Right renal cortex interstitium (tissue), 3 donors: ENCODE results near the gene GOLGA8T. TPM values are rescaled to one million over a fixed set of nuclear protein-coding genes. Genes with fewer than 3 reads are reported as not detected.
"Not testable (repeated sequence)": the region's sequence is repeated elsewhere in the genome, so short reads cannot be mapped to it uniquely, and the experiment has no call there.

ENCODE experiments used
- DNase-seq, 3 donors: peaks; one replicate each; pipeline ENCODE4 v3.0.0-alpha.2; 2013; ENCODE audit warnings: low read depth in 3 of 3, low spot score in 2 of 3
- polyA plus RNA-seq, 3 donors: library from polyadenylated mRNA; unstranded; fragments of 120-200 nt; gene quantifications; one replicate each; pipeline ENCODE4 v1.2.1, GENCODE V29; 2013; ENCODE audit not compliant: insufficient read length in 3 of 3

GOLGA8T gene
- under 1 TPM in 1 of 3 donors, not detected in 2; 0.75 TPM for polyA plus RNA-seq

DNA sequence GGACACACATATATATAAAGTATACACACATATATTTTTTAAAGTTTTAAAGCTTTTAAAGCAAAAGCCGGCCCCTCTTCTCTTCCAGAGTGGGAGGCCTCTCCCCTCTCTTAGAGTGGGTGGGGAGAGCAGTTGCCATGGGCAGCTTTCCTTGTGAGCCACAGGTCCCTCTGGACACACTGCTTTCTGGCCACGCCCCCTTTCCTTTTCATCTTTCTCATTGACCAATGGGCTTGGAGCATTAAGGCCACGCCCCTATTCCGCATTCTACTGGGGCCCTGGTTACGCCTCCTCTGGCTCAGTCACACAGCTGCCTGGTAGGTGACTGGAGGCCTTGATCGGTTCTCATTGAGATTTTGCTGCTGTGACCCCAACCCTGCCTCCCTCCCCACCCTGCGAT lies at the start of gene GOLGA8T:
Gene GOLGA8T, plus strand, starts transcription at position 301 of the 400 bp plus-strand sequence. Its CDS starts 98 bp downstream, at position 399.
- DNase-seq: not testable (repeated sequence)

DNA sequence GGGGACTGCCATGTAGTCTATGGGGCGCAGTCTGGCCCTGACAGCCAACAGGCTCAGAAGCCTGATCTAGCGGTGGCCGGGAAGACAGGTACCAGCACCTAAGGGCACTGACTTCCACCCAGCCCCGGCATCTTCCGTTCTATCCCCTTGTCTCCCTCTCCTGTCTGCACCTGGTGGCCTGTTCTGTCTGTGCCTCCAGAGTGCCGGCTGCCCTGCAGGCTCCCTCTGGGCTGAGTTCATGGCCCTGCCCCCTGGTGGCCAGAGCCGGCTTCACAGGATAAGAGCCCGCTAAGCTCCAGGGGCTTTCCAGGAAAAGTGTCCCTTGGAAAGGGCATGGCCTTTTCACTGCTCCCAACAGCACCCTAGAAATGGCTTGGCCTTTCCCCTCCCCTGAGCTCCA lies 37.0 kb upstream of the GOLGA8T start:
- DNase-seq: not testable (repeated sequence)

DNA sequence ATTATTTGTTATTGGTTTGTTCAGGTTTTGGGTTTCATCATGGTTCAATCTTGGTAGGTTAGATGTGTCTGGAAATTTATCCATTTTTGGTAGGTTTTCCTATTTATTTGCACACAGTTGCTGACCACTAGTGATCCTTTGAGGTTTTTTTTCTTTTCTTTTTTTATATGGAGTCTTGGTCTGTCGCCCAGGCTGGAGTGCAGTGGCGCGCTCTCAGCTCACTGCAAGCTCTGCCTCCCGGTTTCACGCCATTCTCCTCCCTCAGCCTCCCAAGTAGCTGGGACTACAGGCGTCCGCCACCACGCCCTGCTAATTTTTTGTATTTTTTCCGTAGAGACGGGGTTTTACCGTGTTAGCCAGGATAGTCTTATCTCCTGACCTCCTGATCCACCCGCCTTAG lies 32.0 kb upstream of the GOLGA8T start:
- DNase-seq: not testable (repeated sequence)

GRCh38 chr15:30103941-30104507 lies 30.8 kb upstream of the GOLGA8T start:
- not testable (repeated sequence) for DNase-seq

DNA sequence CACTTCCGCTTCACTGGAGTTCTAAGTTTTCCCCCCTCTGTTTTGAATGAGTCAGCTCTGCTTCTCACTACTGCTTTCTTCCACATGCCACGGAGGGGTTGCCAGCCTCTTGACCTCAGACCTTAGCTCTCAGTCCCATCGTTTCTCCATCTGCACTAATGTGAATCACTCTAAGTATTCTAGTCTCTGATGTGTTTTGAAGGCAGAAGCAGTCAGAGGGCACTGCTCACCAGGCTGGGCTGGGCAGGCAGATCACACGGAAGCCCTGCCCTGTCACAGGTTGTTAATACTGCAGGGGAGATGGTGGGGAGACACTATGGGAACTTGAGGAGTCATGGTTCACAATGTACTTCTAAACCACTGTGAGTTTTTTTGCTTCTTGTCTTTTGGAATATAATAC lies 24.3 kb upstream of the GOLGA8T start:
- DNase-seq: not testable (repeated sequence)

DNA sequence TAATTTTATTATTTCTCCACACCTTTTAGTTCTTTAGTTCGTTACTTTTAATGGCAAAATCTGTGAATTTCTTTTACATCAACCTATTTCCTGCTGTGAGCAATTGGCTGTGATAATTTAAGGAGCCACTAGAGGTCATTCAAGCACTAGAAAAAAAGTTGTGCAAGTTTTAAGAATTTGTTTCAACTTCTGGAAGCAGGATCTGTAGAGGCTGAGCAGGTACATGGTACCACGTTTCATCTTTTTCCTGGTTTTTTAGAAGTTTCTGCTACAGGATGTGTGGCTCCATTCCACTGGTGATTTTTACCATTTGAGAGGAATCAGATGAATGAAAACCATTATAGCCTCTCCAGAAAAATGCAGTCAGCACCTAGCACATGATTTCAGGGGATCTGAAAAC lies 4.8 kb upstream of the GOLGA8T start:
- not testable (repeated sequence) for DNase-seq

GRCh38 chr15:30143246-30143645 lies 8.4 kb downstream of the GOLGA8T start:
- not testable (repeated sequence) for DNase-seq

DNA sequence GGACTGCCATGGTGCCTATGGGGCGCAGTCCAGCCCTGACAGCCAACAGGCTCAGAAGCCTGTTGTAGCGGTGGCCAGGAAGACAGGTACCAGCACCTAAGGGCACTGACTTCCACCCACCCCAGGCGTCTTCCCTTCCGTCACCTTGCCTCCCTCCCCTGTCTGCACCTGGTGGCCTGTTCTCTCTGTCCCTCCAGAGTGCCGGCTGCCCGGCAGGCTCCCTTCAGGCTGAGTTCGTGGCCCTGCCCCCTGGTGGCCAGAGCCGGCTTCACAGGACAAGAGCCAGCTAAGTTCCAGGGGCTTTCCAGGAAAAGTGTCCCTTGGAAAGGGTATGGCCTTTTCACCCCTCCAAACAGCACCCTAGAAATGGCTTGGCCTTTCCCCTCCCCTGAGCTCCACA lies 15.0 kb downstream of the GOLGA8T start:
- DNase-seq: not testable (repeated sequence)

DNA sequence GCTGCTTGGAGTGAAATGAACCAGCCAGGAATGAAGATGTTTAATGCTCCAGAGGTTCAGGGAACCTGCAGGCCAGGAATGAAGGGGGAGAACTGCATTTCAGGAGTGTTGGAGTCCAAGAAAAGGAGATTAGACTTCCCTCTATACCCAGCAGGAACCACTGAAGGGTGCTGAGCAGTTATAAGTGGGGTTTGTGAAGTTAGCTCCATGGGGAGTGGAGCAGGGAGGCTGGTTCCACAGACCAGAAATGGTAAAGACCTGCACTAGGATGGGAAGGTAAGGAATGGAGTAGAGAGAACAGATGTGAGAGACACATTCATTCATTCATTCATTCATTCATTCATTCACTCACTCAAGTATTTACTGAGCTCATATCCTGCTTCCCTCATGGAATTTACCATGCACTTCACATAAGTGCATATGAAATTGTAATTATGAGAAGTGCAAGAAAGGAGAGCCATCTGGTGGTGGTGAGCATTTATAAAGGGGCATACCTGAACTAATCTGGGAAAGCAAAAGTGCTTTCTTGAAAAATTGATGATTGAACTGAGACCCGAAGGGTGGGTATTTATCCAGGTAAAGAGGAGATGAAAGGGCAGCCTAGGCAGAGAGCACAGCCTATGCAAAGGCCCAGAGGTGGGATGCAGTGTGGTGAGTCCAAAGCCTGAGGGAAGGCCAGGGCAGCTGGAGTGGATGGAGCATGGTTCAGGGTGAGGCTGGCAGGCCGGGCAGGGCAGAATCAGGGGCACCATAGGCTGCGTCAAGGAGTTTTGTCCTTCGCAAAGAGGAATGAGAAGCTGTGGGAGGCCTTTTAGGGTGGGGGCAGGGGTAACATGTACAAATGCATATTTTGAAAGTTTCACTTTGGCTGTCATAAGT lies 27.9 kb downstream of the GOLGA8T start:
- not testable (repeated sequence) for DNase-seq

DNA sequence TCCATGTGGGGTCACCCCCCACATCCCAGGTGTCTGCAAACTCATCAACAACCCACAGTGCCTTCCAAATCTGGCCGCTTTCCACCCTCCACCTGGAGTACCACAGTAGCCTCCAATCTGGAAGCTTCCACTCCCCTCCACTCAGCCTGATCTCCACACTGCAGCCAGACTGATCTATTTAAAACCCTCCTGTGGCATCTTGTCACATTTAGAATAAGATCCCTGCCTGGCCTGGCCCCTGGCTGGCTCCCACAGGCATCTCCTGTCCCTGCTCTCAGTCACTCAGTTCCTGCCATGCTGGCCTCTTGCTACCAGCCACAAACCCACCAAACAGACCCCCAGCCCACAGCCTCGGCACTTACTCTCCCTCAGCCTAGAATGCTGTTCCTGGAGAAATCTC lies 28.9 kb downstream of the GOLGA8T start:
- DNase-seq: not testable (repeated sequence)

DNA sequence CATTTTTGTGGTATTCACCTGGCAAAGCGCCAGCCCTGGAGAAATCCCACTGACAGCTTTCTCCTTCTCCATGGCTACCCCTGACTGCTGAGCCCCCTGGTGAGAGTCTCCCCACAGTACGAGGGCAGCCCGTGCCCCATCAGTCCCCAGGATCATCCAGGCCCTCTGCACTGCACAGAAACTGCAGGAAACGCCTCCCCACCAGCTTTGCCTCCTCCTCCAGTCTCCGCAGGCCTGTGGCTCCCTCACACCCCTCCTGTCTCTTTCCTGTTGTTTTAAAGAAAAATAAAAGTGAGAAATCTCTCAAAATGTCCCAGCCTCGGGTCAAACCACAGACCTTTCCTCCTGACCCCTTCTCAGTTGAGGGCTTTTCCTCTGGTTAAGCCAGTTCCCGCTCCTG lies 29.4 kb downstream of the GOLGA8T start:
- not testable (repeated sequence) for DNase-seq

DNA sequence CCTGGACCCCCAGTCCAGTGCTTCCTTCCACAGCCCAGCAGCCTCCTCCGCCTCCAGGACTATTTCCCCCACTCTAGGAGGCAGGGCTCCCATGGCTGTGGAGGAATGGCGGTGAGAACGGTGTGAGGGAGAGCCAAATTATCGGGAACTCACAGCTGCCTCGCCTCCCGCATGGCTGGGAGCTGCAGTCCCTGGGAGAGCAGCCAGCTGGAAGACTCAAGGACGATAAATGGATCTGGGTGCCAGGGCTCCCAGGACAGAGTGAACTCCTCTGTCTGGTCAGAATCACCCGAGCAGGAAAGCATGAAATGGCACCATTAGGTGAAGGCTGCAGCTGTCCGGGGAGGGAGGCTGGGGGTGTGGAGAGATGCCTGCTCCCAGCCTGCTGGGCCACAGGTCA lies 32.6 kb downstream of the GOLGA8T start:
- not testable (repeated sequence) for DNase-seq

DNA sequence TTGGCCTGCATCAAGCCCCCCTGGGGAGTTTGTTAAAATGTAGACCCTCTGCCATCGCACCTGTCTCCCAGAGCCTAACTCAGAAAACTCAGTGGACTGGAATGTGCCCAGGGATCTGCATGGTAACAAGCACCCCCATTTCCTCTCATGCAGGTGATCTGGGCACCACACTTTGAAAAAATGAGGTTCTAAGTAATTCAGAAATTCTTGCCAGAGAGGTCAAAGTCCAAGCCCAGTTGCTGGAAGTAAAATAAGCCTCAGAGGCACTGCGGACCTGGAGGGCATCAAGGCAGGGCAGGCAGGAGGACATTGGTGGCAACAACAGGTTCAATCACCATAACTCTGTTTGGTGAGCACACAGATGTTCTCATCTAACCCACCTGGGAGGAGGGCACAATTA lies 33.0 kb downstream of the GOLGA8T start:
- not testable (repeated sequence) for DNase-seq

DNA sequence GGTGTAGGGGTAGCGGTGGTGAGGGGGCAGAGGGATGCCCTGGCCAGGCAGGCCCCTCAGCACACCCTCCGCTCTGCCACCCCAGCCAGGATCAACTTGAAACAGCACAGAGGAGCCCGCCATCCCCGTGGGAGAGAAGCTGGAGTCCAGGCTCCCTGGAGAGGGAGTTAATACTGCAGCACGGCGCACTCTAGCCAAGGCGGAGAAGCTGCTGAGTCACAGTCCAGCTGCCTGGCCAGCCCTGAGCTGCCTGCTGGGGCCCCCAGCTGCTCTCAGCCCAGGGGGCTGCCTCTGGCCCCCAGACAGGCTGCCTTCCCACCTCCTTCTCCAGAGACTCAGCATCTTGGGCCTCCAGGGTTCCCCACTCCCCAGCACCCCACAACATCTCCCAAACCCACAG lies 36.6 kb downstream of the GOLGA8T start:
- DNase-seq: not testable (repeated sequence)

DNA sequence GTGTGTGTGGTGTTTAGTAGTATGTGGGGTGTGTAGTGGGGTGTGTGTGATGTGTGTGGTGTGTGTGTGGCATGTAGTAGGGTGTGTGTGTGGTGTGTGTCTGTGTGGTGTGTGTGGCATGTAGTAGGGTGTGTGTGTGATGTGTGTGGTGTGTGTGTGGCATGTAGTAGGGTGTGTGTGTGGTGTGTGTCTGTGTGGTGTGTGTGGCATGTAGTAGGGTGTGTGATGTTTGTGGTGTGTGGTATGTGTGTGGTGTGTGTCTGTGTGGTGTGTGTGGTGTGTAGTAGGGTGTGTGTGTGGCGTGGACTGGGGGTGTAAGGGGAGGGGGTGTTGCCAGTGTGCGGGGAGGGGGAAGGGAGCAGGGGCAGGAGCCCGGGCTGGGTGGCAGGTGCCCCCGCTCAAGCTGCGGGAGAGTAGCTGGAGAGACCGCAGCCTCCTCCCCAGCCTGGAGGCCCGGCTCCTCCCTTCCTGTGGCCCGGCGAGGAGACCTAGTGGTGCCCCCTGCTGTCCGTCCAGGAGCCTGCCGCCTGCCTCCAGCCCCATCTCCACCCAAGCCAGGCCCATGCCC lies 38.3 kb downstream of the GOLGA8T start:
- not testable (repeated sequence) for DNase-seq

GRCh38 chr15:30175291-30175690 lies 40.4 kb downstream of the GOLGA8T start:
- not testable (repeated sequence) for DNase-seq

DNA sequence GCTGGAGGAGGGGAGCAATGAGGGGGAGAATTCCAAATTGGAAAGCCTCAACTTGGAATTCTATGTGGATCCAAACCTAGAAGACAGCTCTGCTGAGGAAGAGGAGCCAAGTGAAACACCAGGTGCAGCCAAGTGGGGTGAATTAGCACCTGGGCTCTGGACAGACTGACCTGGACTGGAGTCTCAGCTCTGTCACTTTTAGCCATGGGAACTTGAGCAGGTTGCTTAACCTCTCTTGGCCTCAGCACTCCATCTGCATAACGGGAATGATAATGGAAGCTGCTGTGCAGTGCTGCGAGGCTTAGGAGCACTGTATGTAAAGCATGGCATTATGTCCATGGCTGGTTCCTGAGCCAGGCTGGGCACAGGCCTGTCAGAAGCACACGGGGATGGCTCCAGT lies 41.8 kb downstream of the GOLGA8T start:
- DNase-seq: not testable (repeated sequence)

- DNase-seq: not testable (repeated sequence)
Measured at GRCh38 chr15:30179814-30180213, 45.0 kb downstream of the GOLGA8T start.

DNA sequence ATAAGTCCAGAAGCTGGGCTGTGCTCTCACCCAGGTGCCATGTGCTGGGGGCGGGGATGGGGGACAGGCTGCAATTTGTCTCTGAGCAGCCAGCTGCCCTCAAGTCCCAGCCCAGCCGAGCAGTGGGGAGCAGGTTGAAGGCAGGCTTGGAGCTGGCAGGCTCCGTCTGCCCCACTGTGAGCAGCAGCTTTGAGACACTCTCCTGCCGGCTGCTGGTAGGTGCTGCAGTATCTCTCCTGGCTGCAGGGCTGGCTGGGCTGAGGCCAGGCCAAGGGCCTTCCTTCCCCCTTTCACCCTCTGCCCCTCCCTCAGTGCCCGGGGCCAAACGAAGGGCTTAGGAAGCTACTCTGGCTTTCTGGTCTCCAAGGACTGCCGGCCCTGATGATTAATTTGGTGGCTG lies 50.6 kb downstream of the GOLGA8T start:
- not testable (repeated sequence) for DNase-seq

GRCh38 chr15:30187429-30187828 lies 52.6 kb downstream of the GOLGA8T start:
- DNase-seq: not testable (repeated sequence)

GRCh38 chr15:30189754-30190153 lies 54.9 kb downstream of the GOLGA8T start:
- DNase-seq: not testable (repeated sequence)
